Keratinocyte (primary cell): ENCODE measurements around the gene SMIM23. TPM values are rescaled to one million over a fixed set of nuclear protein-coding genes. Genes with fewer than 3 reads are reported as not detected.

Experiments
- DNase-seq: peaks from one replicate; pipeline ENCODE4 v3.0.0-alpha.2; 2011; ENCODE audit warnings: low read depth, missing footprints, low spot score
- FAIRE-seq: peaks from 2 replicates; lab custom pipeline; 2011; peaks lifted over from hg19 to GRCh38; lab: Jason Lieb, UNC
- H2AFZ ChIP-seq: 2 replicates; pipeline ENCODE4 v1.6.0; 2012; ENCODE audit warnings: low read length, control low read depth, inconsistent platforms; ENCODE audit not compliant: control insufficient read depth
- H3K27ac ChIP-seq: 2 replicates; pipeline ENCODE4 v1.5.1; 2011; ENCODE audit warnings: low read length; ENCODE audit not compliant: control insufficient read depth, insufficient read depth
- H3K27me3 ChIP-seq: 3 replicates; pipeline ENCODE4 v1.6.0; 2011; ENCODE audit warnings: low read length; ENCODE audit not compliant: control insufficient read depth, insufficient read depth; ENCODE audit errors: extremely low read depth
- H3K36me3 ChIP-seq, 2 experiments: 2 replicates in 1 of 2; 3 replicates in 1 of 2; pipeline ENCODE4 v1.5.1; 2011; ENCODE audit warnings: low read length in 2 of 2, mild to moderate bottlenecking in 1 of 2; ENCODE audit not compliant: control insufficient read depth in 2 of 2, insufficient read depth in 2 of 2; ENCODE audit errors: extremely low read depth in 1 of 2
- H3K4me1 ChIP-seq: 3 replicates; pipeline ENCODE4 v1.5.1; 2011; ENCODE audit warnings: low read length; ENCODE audit not compliant: control insufficient read depth, insufficient read depth; ENCODE audit errors: extremely low read depth
- H3K4me2 ChIP-seq: 3 replicates; pipeline ENCODE4 v1.6.0; 2011; ENCODE audit warnings: low read depth, low read length; ENCODE audit not compliant: control insufficient read depth, insufficient read depth; ENCODE audit errors: extremely low read depth
- H3K4me3 ChIP-seq, 3 experiments: fragments of 200-600 bp in 1 of 3; sonication (generic) in 1 of 3; 2 replicates in 2 of 3; 3 replicates in 1 of 3; pipeline ENCODE4 v1.5.1; 2011 to 2016; ENCODE audit warnings: low read length in 3 of 3, mild to moderate bottlenecking in 3 of 3, control low read depth in 2 of 3, inconsistent platforms in 1 of 3, low read depth in 1 of 3, mixed read lengths in 1 of 3, mixed run types in 1 of 3, moderate library complexity in 1 of 3; ENCODE audit not compliant: control insufficient read depth in 2 of 3, insufficient read depth in 2 of 3; ENCODE audit errors: extremely low read depth in 1 of 3
- H3K79me2 ChIP-seq: 2 replicates; pipeline ENCODE4 v1.6.0; 2012; ENCODE audit warnings: low read length; ENCODE audit not compliant: control insufficient read depth, insufficient read depth
- H3K9ac ChIP-seq: 3 replicates; pipeline ENCODE4 v1.6.0; 2011; ENCODE audit warnings: low read length; ENCODE audit not compliant: control insufficient read depth, insufficient read depth; ENCODE audit errors: extremely low read depth
- H3K9me1 ChIP-seq: 3 replicates; pipeline ENCODE4 v1.6.0; 2011; ENCODE audit warnings: low read length; ENCODE audit not compliant: control insufficient read depth, insufficient read depth; ENCODE audit errors: extremely low read depth
- H3K9me3 ChIP-seq: 2 replicates; pipeline ENCODE4 v1.5.1; 2012; ENCODE audit warnings: low read depth, low read length; ENCODE audit not compliant: control insufficient read depth
- H4K20me1 ChIP-seq: 3 replicates; pipeline ENCODE4 v1.6.0; 2011; ENCODE audit warnings: low read length; ENCODE audit not compliant: control insufficient read depth, insufficient read depth; ENCODE audit errors: extremely low read depth
- CTCF ChIP-seq, 3 experiments: IDR thresholded peaks in 1 of 3; conservative IDR thresholded peaks in 1 of 3; optimal IDR thresholded peaks in 1 of 3; 2 replicates in 2 of 3; 3 replicates in 1 of 3; pipeline versions ENCODE3 to v1.5.1; 2011; ENCODE audit warnings: low read length in 3 of 3, mild to moderate bottlenecking in 3 of 3, moderate library complexity in 2 of 3, control low read depth in 1 of 3, inconsistent platforms in 1 of 3; ENCODE audit not compliant: insufficient read depth in 2 of 3; ENCODE audit errors: extremely low read depth in 1 of 3
- EZH2 ChIP-seq: IDR thresholded peaks from one replicate; pipeline ENCODE4 v1.6.1; 2012; ENCODE audit warnings: inconsistent platforms, mild to moderate bottlenecking, low read length, moderate library complexity
- dilution Hi-C: fragments of 300-500 bp; cut with MboI; formaldehyde crosslinking; loops from one replicate; pipeline ENCODE4 v1.7.0; 2020; ENCODE audit warnings: low sequenced_read_pairs; ENCODE audit not compliant: extremely low pct_ligation_motif_present
- polyA plus RNA-seq, 5 experiments: library from polyadenylated mRNA; depleted of rRNA in 3 of 5; stranded (reverse) in 3 of 5; stranded (forward) in 1 of 5; unstranded in 1 of 5; fragments of >200 nt; gene quantifications; 1 replicate in 1 of 5; 2 replicates in 3 of 5; 3 replicates in 1 of 5; pipeline versions ENCODE4 v1.2.1 to v1.2.3, GENCODE V29; 2011 to 2012; ENCODE audit warnings: missing spikeins in 2 of 5, low read depth in 1 of 5, low replicate concordance in 1 of 5

Gene SMIM23
- polyA plus RNA-seq, 1 donor (not counting 4 experiments of a cell fraction or from before 2014, with no cell fraction given), result not detected

GRCh38 chr5:171764265-171764664, 21.4 kb upstream of the SMIM23 start:
- no peaks in the 10 kb centered on the region for H3K79me2 ChIP-seq
- DNase-seq (no peak), FAIRE-seq (no peak)
- H3K27me3 ChIP-seq, result no peaks in the 10 kb centered on the region
- no peaks in the 10 kb centered on the region for H4K20me1 ChIP-seq
- dilution Hi-C loops, result no loop called here
- no peak overlapping the region for H2AFZ ChIP-seq
- no peak overlapping the region for H3K4me2 ChIP-seq
- TF ChIP-seq CTCF (optimal IDR thresholded peaks at IDR 0.05 in 1 of 3, IDR thresholded peaks at IDR 0.05 in 1 of 3, conservative IDR thresholded peaks at IDR 0.05 in 1 of 3; ENCODE audit: extremely low read depth in 1 of 3, insufficient read depth in 2 of 3, low read length in 3 of 3), result no peak
- no peak for TF ChIP-seq EZH2
- H3K9me3 ChIP-seq, result no peaks in the 10 kb centered on the region
- no peak overlapping the region for H3K27ac ChIP-seq
- H3K4me1 ChIP-seq, result peaks cover 18% of the 10 kb centered on the region
- H3K9ac ChIP-seq, result no peak overlapping the region
- no peaks in the 10 kb centered on the region for H3K36me3 ChIP-seq
- H3K9me1 ChIP-seq, result no peaks in the 10 kb centered on the region
- no peak overlapping the region for H3K4me3 ChIP-seq

- Histone ChIP-seq H3K4me1 (peaks cover 18% of the 10 kb centered on the region), H3K36me3 (no peaks in the 10 kb centered on the region), H3K4me2 (no peak overlapping the region), H3K4me3 (no peak overlapping the region), H2AFZ (no peak overlapping the region), H3K27ac (no peak overlapping the region), H3K27me3 (no peaks in the 10 kb centered on the region), H4K20me1 (no peaks in the 10 kb centered on the region), H3K79me2 (no peaks in the 10 kb centered on the region), H3K9me1 (no peaks in the 10 kb centered on the region), H3K9me3 (no peaks in the 10 kb centered on the region), H3K9ac (no peak overlapping the region)
- no peak for TF ChIP-seq CTCF (optimal IDR thresholded peaks at IDR 0.05 in 1 of 3, IDR thresholded peaks at IDR 0.05 in 1 of 3, conservative IDR thresholded peaks at IDR 0.05 in 1 of 3; ENCODE audit: extremely low read depth in 1 of 3, insufficient read depth in 2 of 3, low read length in 3 of 3)
- TF ChIP-seq EZH2, result no peak
- no peak for DNase-seq
- no peak for FAIRE-seq
- dilution Hi-C loops, result no loop called here
These were observed 18.7 kb upstream of the SMIM23 start for GRCh38 chr5:171766875-171767274.
